ENCODE measurements around the gene UBL4A. TPM values are rescaled to one million over a fixed set of nuclear protein-coding genes. Genes with fewer than 3 reads are reported as not detected.

The UBL4A gene
- total RNA-seq, 1 experiment from 2014 or later = 30.4 TPM

DNA sequence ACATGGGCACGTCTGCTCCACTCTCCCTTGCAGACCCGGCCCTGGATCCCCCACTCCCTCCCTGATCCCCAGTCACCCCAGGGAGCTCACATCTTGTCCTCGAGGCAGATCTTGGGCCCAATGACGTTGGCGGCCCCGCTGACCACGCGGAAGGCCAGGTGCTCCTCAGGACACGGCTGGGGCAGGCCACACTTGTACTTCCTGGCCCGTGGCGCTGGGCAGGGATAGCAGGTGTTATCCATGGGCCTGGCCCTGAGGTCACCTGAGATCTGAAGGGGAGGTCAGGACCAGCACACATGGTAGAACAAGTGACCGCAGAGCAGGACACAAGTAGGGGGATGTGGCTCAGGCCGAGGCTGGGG is 21.9 kb upstream of the UBL4A start:
- no peak overlapping the region for H3K27ac ChIP-seq (ENCODE audit: low read depth, low read length, poor library complexity, severe bottlenecking)
- no peaks in the 10 kb centered on the region for H3K9me3 ChIP-seq (ENCODE audit: low read depth, low read length, poor library complexity, severe bottlenecking)
- no TSS peak for BruUV-seq (replicated peaks)
- intact Hi-C loops (cut with micrococcal nuclease; ENCODE audit: unreplicated experiment) = no loop called here
- no peaks in the 10 kb centered on the region for H3K36me3 ChIP-seq (ENCODE audit: insufficient read depth, low read length, poor library complexity, severe bottlenecking)
- no peak overlapping the region for H3K4me3 ChIP-seq (ENCODE audit: low read depth, low read length, poor library complexity, severe bottlenecking)
- ChIA-PET POLR2A (ENCODE audit: low non-redundant PET) (no interaction called here), CTCF (no interaction called here)
- TF ChIP-seq EZH2 (IDR thresholded peaks at IDR 0.05; ENCODE audit: borderline replicate concordance, low read depth, low read length, poor library complexity, severe bottlenecking) = no peak
- TF ChIP-seq, protein P1, sequence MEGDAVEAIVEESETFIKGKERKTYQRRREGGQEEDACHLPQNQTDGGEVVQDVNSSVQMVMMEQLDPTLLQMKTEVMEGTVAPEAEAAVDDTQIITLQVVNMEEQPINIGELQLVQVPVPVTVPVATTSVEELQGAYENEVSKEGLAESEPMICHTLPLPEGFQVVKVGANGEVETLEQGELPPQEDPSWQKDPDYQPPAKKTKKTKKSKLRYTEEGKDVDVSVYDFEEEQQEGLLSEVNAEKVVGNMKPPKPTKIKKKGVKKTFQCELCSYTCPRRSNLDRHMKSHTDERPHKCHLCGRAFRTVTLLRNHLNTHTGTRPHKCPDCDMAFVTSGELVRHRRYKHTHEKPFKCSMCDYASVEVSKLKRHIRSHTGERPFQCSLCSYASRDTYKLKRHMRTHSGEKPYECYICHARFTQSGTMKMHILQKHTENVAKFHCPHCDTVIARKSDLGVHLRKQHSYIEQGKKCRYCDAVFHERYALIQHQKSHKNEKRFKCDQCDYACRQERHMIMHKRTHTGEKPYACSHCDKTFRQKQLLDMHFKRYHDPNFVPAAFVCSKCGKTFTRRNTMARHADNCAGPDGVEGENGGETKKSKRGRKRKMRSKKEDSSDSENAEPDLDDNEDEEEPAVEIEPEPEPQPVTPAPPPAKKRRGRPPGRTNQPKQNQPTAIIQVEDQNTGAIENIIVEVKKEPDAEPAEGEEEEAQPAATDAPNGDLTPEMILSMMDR (conservative IDR thresholded peaks at IDR 0.05; ENCODE audit: low read depth, low read length) = no peak
- no peaks in the 10 kb centered on the region for H3K27me3 ChIP-seq (replicated peaks; ENCODE audit: insufficient read depth, low read depth, low read length, poor library complexity)
- DNase-seq (ENCODE audit: low spot score) = no peak
- no peaks in the 10 kb centered on the region for H3K4me1 ChIP-seq (ENCODE audit: insufficient read depth, low read length, poor library complexity, severe bottlenecking)

DNA sequence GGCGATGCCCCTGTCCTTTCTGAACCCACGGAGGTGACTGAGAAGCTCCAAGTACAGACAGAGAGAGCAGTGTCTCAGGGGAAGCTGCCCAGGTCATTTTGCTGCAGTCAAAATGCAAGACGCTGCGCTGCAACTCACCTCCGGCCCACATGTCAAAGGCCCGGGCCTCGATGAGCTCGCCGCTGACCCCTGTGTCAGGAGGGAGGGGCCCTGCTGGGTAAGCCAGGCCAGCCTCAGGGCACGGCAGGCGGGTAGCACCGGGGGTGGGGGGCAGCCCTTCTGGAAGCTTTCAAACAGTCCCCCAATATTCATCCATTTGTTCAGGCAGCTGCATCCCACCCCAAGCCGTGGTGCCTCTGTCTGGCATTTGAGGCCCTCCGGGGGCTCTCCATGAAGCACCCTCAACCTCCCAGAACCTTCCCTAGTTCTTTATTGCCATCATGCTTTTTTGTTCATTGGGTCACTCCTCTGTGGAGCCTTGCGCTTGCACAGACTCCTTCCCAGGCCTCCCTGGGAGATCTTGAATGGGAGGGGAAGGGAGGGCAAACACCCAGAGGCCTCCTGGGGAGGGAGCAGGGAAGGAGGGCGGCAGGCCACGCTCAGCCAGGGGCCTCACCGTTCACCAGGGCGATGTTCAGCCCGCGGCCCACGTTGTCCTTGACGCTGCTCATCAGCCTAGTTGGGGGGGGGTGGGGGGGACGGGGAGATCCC is 21.4 kb upstream of the UBL4A start:
- no peak overlapping the region for H3K27ac ChIP-seq (ENCODE audit: low read depth, low read length, poor library complexity, severe bottlenecking)
- H3K4me3 ChIP-seq (ENCODE audit: low read depth, low read length, poor library complexity, severe bottlenecking) = no peak overlapping the region
- TF ChIP-seq, protein P1 (conservative IDR thresholded peaks at IDR 0.05; ENCODE audit: low read depth, low read length) = no peak
- TF ChIP-seq EZH2 (IDR thresholded peaks at IDR 0.05; ENCODE audit: borderline replicate concordance, low read depth, low read length, poor library complexity, severe bottlenecking) = no peak
- H3K4me1 ChIP-seq (ENCODE audit: insufficient read depth, low read length, poor library complexity, severe bottlenecking) = no peaks in the 10 kb centered on the region
- H3K27me3 ChIP-seq (replicated peaks; ENCODE audit: insufficient read depth, low read depth, low read length, poor library complexity) = no peaks in the 10 kb centered on the region
- no peaks in the 10 kb centered on the region for H3K9me3 ChIP-seq (ENCODE audit: low read depth, low read length, poor library complexity, severe bottlenecking)
- no peak for DNase-seq (ENCODE audit: low spot score)
- CTCF ChIA-PET = no interaction called here
- no peaks in the 10 kb centered on the region for H3K36me3 ChIP-seq (ENCODE audit: insufficient read depth, low read length, poor library complexity, severe bottlenecking)
- BruUV-seq (replicated peaks) = no TSS peak
- intact Hi-C loops (cut with micrococcal nuclease; ENCODE audit: unreplicated experiment) = no loop called here
- POLR2A ChIA-PET (ENCODE audit: low non-redundant PET) = no interaction called here

DNA sequence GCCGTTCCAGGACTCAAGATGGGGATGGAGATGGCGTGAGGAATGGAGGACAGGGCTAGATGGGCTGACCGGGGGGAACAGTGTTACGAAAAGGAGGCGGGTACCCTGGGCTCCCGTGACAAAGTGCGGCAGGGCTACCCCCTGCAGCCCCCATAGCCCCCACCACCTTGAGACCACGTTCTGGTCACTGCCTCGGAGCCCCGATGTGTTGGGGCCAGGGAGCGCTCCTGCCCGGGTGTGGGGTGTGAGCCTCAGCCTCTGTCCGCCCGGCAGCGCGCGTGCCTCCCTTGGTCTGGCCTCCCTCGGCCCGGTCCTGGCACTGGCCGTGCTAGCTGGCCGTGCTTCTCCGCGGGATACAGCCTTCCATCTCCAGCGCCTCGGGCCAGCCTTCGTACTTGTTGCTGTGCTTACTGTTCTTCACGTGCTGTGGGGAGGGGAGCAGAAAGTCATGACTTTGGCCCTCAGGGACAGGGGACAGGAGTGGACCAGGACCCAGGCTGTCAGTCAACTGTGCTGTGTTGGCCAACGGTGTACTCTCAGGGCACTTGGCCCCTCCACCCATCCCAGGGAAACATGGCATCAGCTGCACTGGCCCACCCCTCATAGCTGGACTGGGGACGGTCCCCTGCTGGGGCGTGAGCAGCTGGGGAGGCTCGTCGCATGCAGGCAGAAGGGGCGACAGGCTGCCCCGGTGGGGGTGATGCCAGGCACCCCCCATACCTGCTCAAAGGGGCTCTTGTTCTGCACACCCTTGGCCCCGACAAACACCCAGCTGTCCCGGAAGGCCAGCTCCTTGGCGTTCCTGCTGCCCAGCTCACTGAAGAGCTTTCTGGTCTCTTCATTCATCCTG is 20.3 kb upstream of the UBL4A start:
- Histone ChIP-seq H3K4me1 (ENCODE audit: insufficient read depth, low read length, poor library complexity, severe bottlenecking) (no peaks in the 10 kb centered on the region), H3K27ac (ENCODE audit: low read depth, low read length, poor library complexity, severe bottlenecking) (no peak overlapping the region), H3K27me3 (replicated peaks; ENCODE audit: insufficient read depth, low read depth, low read length, poor library complexity) (no peaks in the 10 kb centered on the region), H3K4me3 (ENCODE audit: low read depth, low read length, poor library complexity, severe bottlenecking) (no peak overlapping the region), H3K9me3 (ENCODE audit: low read depth, low read length, poor library complexity, severe bottlenecking) (no peaks in the 10 kb centered on the region), H3K36me3 (ENCODE audit: insufficient read depth, low read length, poor library complexity, severe bottlenecking) (no peaks in the 10 kb centered on the region)
- intact Hi-C loops (cut with micrococcal nuclease; ENCODE audit: unreplicated experiment) = no loop called here
- ChIA-PET POLR2A (ENCODE audit: low non-redundant PET) (no interaction called here), CTCF (no interaction called here)
- BruUV-seq (replicated peaks) = TSS peak; percentile 36
- TF ChIP-seq, protein P1 (conservative IDR thresholded peaks at IDR 0.05; ENCODE audit: low read depth, low read length) = no peak
- no peak for TF ChIP-seq EZH2 (IDR thresholded peaks at IDR 0.05; ENCODE audit: borderline replicate concordance, low read depth, low read length, poor library complexity, severe bottlenecking)
- no peak for DNase-seq (ENCODE audit: low spot score)

Measured in A673 (cell line).